ENCODE measurements around the gene ZNF24. TPM values are rescaled to one million over a fixed set of nuclear protein-coding genes. Genes with fewer than 3 reads are reported as not detected.

Gene ZNF24
- total and polyA plus RNA-seq, 4 donors, result 14.3 to 67.9 (median 31.7) TPM

GRCh38 chr18:35386600-35387100 is 42.4 kb upstream of the ZNF24 start:
- ATAC-seq (ENCODE audit: insufficient read depth, low FRiP score) (peak; percentile 78), DNase-seq (peak; percentile 65 to 86 (median 80))
- Histone ChIP-seq H3K4me1 (ENCODE audit: control insufficient read depth in 5 of 5, insufficient read depth in 5 of 5, low read length in 5 of 5) (no peaks in the 10 kb centered on the region), H3K36me3 (ENCODE audit: control insufficient read depth in 4 of 4, insufficient read depth in 4 of 4, low read length in 4 of 4) (no peaks in the 10 kb centered on the region), H3K27me3 (ENCODE audit: control insufficient read depth in 3 of 3, insufficient read depth in 3 of 3, low read length in 2 of 3) (peaks cover 0 to 12% (median 0%) of the 10 kb centered on the region in 3 donors), H3K9me3 (ENCODE audit: control insufficient read depth in 4 of 4, insufficient read depth in 3 of 4, low read length in 3 of 4) (no peaks in the 10 kb centered on the region), H3K4me3 (no peak overlapping the region), H3K27ac (ENCODE audit: low read depth in 1 of 2, low read length in 1 of 2) (no peak overlapping the region), H3K9ac (ENCODE audit: insufficient read depth in 1 of 2, low read length in 2 of 2) (no peak overlapping the region)
- WGBS, 2 donors, result 15 to 25% methylated on average over 7 of the region's 7 CpGs
- peak; percentile 65 for TF ChIP-seq CTCF (IDR thresholded peaks at IDR 0.05; ENCODE audit: control extremely low read depth, extremely low read depth)

GRCh38 chr18:35383136-35383535 is 38.9 kb upstream of the ZNF24 start:
- no peak overlapping the region for H3K4me3 ChIP-seq
- peaks cover 0 to 7% (median 4%) of the 10 kb centered on the region in 3 donors for H3K27me3 ChIP-seq (ENCODE audit: control insufficient read depth in 3 of 3, insufficient read depth in 3 of 3, low read length in 2 of 3)
- no peak overlapping the region for H3K9ac ChIP-seq (ENCODE audit: insufficient read depth in 1 of 2, low read length in 2 of 2)
- DNase-seq (no peak), ATAC-seq (ENCODE audit: insufficient read depth, low FRiP score) (no peak)
- no peak for TF ChIP-seq CTCF (IDR thresholded peaks at IDR 0.05; ENCODE audit: control extremely low read depth, extremely low read depth)
- no peak overlapping the region for H3K27ac ChIP-seq (ENCODE audit: low read depth in 1 of 2, low read length in 1 of 2)
- no peaks in the 10 kb centered on the region for H3K9me3 ChIP-seq (ENCODE audit: control insufficient read depth in 4 of 4, insufficient read depth in 3 of 4, low read length in 3 of 4)
- H3K36me3 ChIP-seq (ENCODE audit: control insufficient read depth in 4 of 4, insufficient read depth in 4 of 4, low read length in 4 of 4), result no peaks in the 10 kb centered on the region
- no peaks in the 10 kb centered on the region for H3K4me1 ChIP-seq (ENCODE audit: control insufficient read depth in 5 of 5, insufficient read depth in 5 of 5, low read length in 5 of 5)
- WGBS, 2 donors, result 87 to 93% methylated on average over 2 of the region's 2 CpGs

- Histone ChIP-seq H3K36me3 (ENCODE audit: control insufficient read depth in 4 of 4, insufficient read depth in 4 of 4, low read length in 4 of 4) (no peaks in the 10 kb centered on the region), H3K4me3 (no peak overlapping the region), H3K4me1 (ENCODE audit: control insufficient read depth in 5 of 5, insufficient read depth in 5 of 5, low read length in 5 of 5) (peaks cover 0 to 4% (median 3%) of the 10 kb centered on the region in 5 donors), H3K27me3 (ENCODE audit: control insufficient read depth in 3 of 3, insufficient read depth in 3 of 3, low read length in 2 of 3) (peaks cover 0 to 4% (median 0%) of the 10 kb centered on the region in 3 donors), H3K9me3 (ENCODE audit: control insufficient read depth in 4 of 4, insufficient read depth in 3 of 4, low read length in 3 of 4) (peaks cover 0 to 3% (median 0%) of the 10 kb centered on the region in 4 donors), H3K27ac (ENCODE audit: low read depth in 1 of 2, low read length in 1 of 2) (no peak overlapping the region), H3K9ac (ENCODE audit: insufficient read depth in 1 of 2, low read length in 2 of 2) (no peak overlapping the region)
- ATAC-seq (ENCODE audit: insufficient read depth, low FRiP score) (no peak), DNase-seq (no peak)
- WGBS, 2 donors, result 84 to 88% methylated on average over 2 of the region's 2 CpGs
- no peak for TF ChIP-seq CTCF (IDR thresholded peaks at IDR 0.05; ENCODE audit: control extremely low read depth, extremely low read depth)
Measured at GRCh38 chr18:35379421-35379820, 35.2 kb upstream of the ZNF24 start.

GRCh38 chr18:35378574-35378896 is 34.3 kb upstream of the ZNF24 start:
- ATAC-seq (ENCODE audit: insufficient read depth, low FRiP score), result no peak
- Histone ChIP-seq H3K36me3 (ENCODE audit: control insufficient read depth in 4 of 4, insufficient read depth in 4 of 4, low read length in 4 of 4) (no peaks in the 10 kb centered on the region), H3K9ac (ENCODE audit: insufficient read depth in 1 of 2, low read length in 2 of 2) (no peak overlapping the region), H3K27ac (ENCODE audit: low read depth in 1 of 2, low read length in 1 of 2) (no peak overlapping the region), H3K9me3 (ENCODE audit: control insufficient read depth in 4 of 4, insufficient read depth in 3 of 4, low read length in 3 of 4) (peaks cover 0 to 3% (median 0%) of the 10 kb centered on the region in 4 donors), H3K4me1 (ENCODE audit: control insufficient read depth in 5 of 5, insufficient read depth in 5 of 5, low read length in 5 of 5) (peaks cover 0 to 4% (median 3%) of the 10 kb centered on the region in 5 donors), H3K4me3 (no peak overlapping the region), H3K27me3 (ENCODE audit: control insufficient read depth in 3 of 3, insufficient read depth in 3 of 3, low read length in 2 of 3) (peaks cover 0 to 4% (median 0%) of the 10 kb centered on the region in 3 donors)
- 44 to 58% methylated on average over 4 of the region's 4 CpGs for WGBS, 2 donors
- DNase-seq, result no peak
- TF ChIP-seq CTCF (IDR thresholded peaks at IDR 0.05; ENCODE audit: control extremely low read depth, extremely low read depth), result no peak

Data from lung (tissue), 12 donors.